OCI-LY1 (cell line): ENCODE measurements around the gene ZSCAN21.
"Not testable (repeated sequence)": the region's sequence is repeated elsewhere in the genome, so short reads cannot be mapped to it uniquely, and the experiment has no call there.

Source experiments
- H2AFZ ChIP-seq: fragments of 200-600 bp; sonication (generic), shearing (Covaris generic); 2 replicates; pipeline ENCODE4 v1.6.0; 2014; ENCODE audit warnings: antibody characterized with exemption, mild to moderate bottlenecking, low read length
- H3F3A ChIP-seq: fragments of 200-600 bp; sonication (generic), shearing (Covaris generic); 2 replicates; pipeline ENCODE4 v1.6.0; 2014; ENCODE audit warnings: mild to moderate bottlenecking, antibody characterized with exemption, low read length, moderate library complexity; ENCODE audit not compliant: insufficient read depth
- H3K27ac ChIP-seq: fragments of 200-600 bp; sonication (generic); 2 replicates; pipeline ENCODE4 v1.5.1; 2014; ENCODE audit warnings: low read length, mixed run types, mild to moderate bottlenecking, low read depth; ENCODE audit not compliant: poor library complexity, severe bottlenecking
- H3K27me3 ChIP-seq: fragments of 200-600 bp; sonication (generic); 2 replicates; pipeline ENCODE4 v1.6.0; 2014; ENCODE audit warnings: antibody characterized with exemption, mild to moderate bottlenecking, low read length, moderate library complexity; ENCODE audit not compliant: insufficient read depth
- H3K36me3 ChIP-seq: fragments of 200-600 bp; sonication (generic); 2 replicates; pipeline ENCODE4 v1.6.1; 2014; ENCODE audit warnings: mild to moderate bottlenecking, antibody characterized with exemption, low read length, moderate library complexity, mixed read lengths; ENCODE audit not compliant: insufficient read depth
- H3K4me1 ChIP-seq: fragments of 200-600 bp; sonication (generic); 2 replicates; pipeline ENCODE4 v1.5.1; 2014; ENCODE audit warnings: mild to moderate bottlenecking, low read length, moderate library complexity; ENCODE audit not compliant: insufficient read depth, severe bottlenecking
- H3K4me2 ChIP-seq: fragments of 200-600 bp; sonication (generic), shearing (Covaris generic); 2 replicates; pipeline ENCODE4 v1.6.1; 2014; ENCODE audit warnings: low read length
- H3K4me3 ChIP-seq: fragments of 200-600 bp; sonication (generic); 2 replicates; pipeline ENCODE4 v1.5.1; 2014; ENCODE audit warnings: low read length, low read depth, mild to moderate bottlenecking, mixed read lengths; ENCODE audit not compliant: poor library complexity, severe bottlenecking
- H3K79me2 ChIP-seq: fragments of 200-600 bp; shearing (Covaris generic); 2 replicates; pipeline ENCODE4 v1.6.1; 2016; ENCODE audit warnings: mixed run types, low read length, mixed read lengths; ENCODE audit not compliant: insufficient read depth
- H3K9ac ChIP-seq: fragments of 200-600 bp; sonication (generic), shearing (Covaris generic); 2 replicates; pipeline ENCODE4 v1.6.1; 2014; ENCODE audit warnings: mild to moderate bottlenecking, low read length, mixed read lengths
- H3K9me2 ChIP-seq: fragments of 200-600 bp; sonication (generic), shearing (Covaris generic); 2 replicates; pipeline ENCODE4 v1.6.1; 2014; ENCODE audit warnings: low read depth, mild to moderate bottlenecking, low read length, mixed read lengths
- H3K9me3 ChIP-seq: fragments of 200-600 bp; shearing (Covaris generic); 2 replicates; pipeline ENCODE4 v1.6.1; 2014; ENCODE audit warnings: low read length, mixed read lengths
- H4K20me1 ChIP-seq: fragments of 200-600 bp; sonication (generic), shearing (Covaris generic); 2 replicates; pipeline ENCODE4 v1.6.0; 2016; ENCODE audit warnings: mild to moderate bottlenecking, low read length; ENCODE audit not compliant: insufficient read depth
- EZH2 ChIP-seq: fragments of 200-600 bp; sonication (generic), shearing (Covaris generic); IDR thresholded peaks from 2 replicates; pipeline ENCODE4 v1.8.0; 2017; ENCODE audit warnings: borderline replicate concordance, mixed run types, mild to moderate bottlenecking, antibody characterized with exemption, low read length, moderate library complexity, mixed read lengths
- TF ChIP-seq, protein P1 (sequence below): fragments of 200-600 bp; sonication (generic), shearing (Covaris generic); IDR thresholded peaks from 2 replicates; pipeline ENCODE4 v1.5.1; 2017; ENCODE audit warnings: mild to moderate bottlenecking, antibody characterized with exemption, low read length, moderate library complexity, mixed read lengths

The ZSCAN21 gene

GRCh38 chr7:100007887-100008286, 41.7 kb upstream of the ZSCAN21 start:
- Histone ChIP-seq H3K4me1 (no peaks in the 10 kb centered on the region), H4K20me1 (no peaks in the 10 kb centered on the region), H3F3A (no peaks in the 10 kb centered on the region), H3K79me2 (no peaks in the 10 kb centered on the region), H3K36me3 (no peaks in the 10 kb centered on the region), H3K9ac (no peak overlapping the region), H3K27ac (no peak overlapping the region), H3K9me2 (no peaks in the 10 kb centered on the region), H3K4me2 (no peak overlapping the region), H3K4me3 (no peak overlapping the region), H2AFZ (no peak overlapping the region), H3K27me3 (peaks cover 11% of the 10 kb centered on the region; the same call in 1 of the 2 replicates), H3K9me3 (no peaks in the 10 kb centered on the region)
- TF ChIP-seq, protein P1, sequence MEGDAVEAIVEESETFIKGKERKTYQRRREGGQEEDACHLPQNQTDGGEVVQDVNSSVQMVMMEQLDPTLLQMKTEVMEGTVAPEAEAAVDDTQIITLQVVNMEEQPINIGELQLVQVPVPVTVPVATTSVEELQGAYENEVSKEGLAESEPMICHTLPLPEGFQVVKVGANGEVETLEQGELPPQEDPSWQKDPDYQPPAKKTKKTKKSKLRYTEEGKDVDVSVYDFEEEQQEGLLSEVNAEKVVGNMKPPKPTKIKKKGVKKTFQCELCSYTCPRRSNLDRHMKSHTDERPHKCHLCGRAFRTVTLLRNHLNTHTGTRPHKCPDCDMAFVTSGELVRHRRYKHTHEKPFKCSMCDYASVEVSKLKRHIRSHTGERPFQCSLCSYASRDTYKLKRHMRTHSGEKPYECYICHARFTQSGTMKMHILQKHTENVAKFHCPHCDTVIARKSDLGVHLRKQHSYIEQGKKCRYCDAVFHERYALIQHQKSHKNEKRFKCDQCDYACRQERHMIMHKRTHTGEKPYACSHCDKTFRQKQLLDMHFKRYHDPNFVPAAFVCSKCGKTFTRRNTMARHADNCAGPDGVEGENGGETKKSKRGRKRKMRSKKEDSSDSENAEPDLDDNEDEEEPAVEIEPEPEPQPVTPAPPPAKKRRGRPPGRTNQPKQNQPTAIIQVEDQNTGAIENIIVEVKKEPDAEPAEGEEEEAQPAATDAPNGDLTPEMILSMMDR, result no peak
- no peak for TF ChIP-seq EZH2

DNA sequence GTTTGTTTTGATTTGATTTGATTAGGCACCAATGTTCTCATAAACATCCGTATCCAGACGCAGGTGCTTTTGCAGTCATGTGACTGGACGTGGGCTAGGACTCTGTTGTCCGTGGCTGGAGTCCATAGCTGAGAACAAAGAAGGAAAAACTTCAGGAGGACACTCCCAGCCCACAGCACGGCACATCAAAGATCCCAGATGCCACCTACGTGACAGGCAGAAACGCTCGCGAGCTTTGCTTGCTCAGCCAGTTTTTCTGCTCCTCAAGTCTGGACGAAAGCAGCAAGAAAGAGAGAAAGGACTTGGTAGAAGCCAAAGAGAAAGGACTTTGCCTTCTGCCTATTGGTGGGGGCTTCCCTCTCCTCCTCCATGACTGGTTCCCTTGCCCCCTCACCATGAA, 41.0 kb upstream of the ZSCAN21 start:
- Histone ChIP-seq H3F3A (no peaks in the 10 kb centered on the region), H3K36me3 (no peaks in the 10 kb centered on the region), H3K4me2 (no peak overlapping the region), H3K9ac (no peak overlapping the region), H3K4me1 (no peaks in the 10 kb centered on the region), H3K9me2 (no peaks in the 10 kb centered on the region), H3K27ac (no peak overlapping the region), H3K4me3 (no peak overlapping the region), H2AFZ (no peak overlapping the region), H3K27me3 (peaks cover 10% of the 10 kb centered on the region; the same call in 1 of the 2 replicates), H3K79me2 (no peaks in the 10 kb centered on the region), H4K20me1 (no peaks in the 10 kb centered on the region), H3K9me3 (no peaks in the 10 kb centered on the region)
- TF ChIP-seq EZH2, result no peak
- TF ChIP-seq, protein P1, result no peak

- not testable (repeated sequence) for H2AFZ ChIP-seq, H3K9me3 ChIP-seq, H3K79me2 ChIP-seq, H3K27ac ChIP-seq, H3K4me3 ChIP-seq, H3K9ac ChIP-seq, H3K4me2 ChIP-seq, H3K9me2 ChIP-seq, H3K36me3 ChIP-seq, H4K20me1 ChIP-seq, H3F3A ChIP-seq, H3K27me3 ChIP-seq, H3K4me1 ChIP-seq
These were observed 39.6 kb upstream of the ZSCAN21 start for GRCh38 chr7:100009952-100010351.

DNA sequence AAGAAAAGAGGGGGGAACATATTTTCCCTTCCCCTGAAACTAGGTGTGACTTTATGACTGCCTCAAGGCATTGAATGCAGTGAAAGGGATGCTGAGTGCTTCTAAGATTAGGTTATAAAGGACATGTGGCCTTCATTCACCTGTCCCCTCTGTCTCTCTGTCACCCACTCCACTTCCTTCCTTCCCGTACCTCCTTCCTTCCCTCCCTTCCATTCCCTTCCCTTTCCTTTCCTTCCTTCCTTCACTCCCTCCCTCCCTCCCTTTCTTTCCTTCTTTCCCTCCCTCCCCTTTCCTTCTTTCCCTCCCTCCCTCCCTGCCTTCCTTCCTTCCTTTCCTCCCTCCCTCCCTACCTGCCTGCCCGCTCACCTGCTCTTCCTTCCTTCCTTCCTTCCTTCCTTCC, 38.7 kb upstream of the ZSCAN21 start:
- Histone ChIP-seq H3K27me3 (peaks cover 4% of the 10 kb centered on the region; the same call in 1 of the 2 replicates), H3K79me2 (peaks cover 3% of the 10 kb centered on the region), H3K9ac (no peak overlapping the region), H3K9me3 (no peaks in the 10 kb centered on the region), H3K9me2 (no peaks in the 10 kb centered on the region), H3K36me3 (no peaks in the 10 kb centered on the region), H3K4me3 (no peak overlapping the region), H3F3A (no peaks in the 10 kb centered on the region), H3K4me2 (no peak overlapping the region), H4K20me1 (no peaks in the 10 kb centered on the region), H3K27ac (no peak overlapping the region), H3K4me1 (peaks cover 6% of the 10 kb centered on the region), H2AFZ (no peak overlapping the region)
- TF ChIP-seq, protein P1, result no peak
- TF ChIP-seq EZH2, result no peak
